ENCODE data around the gene CTRB1. TPM values are rescaled to one million over a fixed set of nuclear protein-coding genes. Genes with fewer than 3 reads are reported as not detected.
"Not testable (repeated sequence)": the region's sequence is repeated elsewhere in the genome, so short reads cannot be mapped to it uniquely, and the experiment has no call there.

The CTRB1 gene
- total RNA-seq, 1 experiment from 2014 or later, result 5.6 TPM

DNA sequence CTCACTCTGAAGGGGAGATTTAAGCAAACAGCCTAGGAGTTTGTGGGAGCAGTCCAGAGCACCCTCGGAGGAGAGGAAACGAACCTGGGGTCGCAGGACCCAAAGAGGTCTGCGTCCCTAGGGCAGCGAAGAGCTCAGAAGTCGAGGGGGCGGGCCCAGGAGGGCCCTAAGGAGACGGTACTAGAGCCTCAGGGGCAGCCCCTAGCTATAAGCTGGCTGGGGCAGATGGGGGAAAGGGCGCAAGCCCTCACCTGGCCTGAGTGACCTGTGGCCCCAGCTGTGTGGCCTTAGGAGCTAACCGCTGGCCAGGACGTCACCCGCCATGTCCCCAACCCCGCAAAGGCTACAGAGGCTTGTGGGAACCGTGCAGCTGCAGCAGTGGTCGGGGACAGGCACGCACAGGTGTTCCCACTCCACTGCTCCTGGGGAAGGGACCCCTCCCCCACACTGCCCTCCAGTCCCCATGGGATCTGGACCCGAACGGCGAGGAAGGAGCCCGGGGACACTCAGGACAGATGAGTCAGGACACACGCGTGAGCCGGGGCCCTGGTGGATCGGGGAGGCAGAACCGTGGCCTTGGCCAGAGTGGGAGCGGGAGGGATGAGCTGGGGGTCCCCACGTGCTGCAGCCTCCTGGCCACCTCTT lies 9.8 kb upstream of the CTRB1 start (continued):
- TF ChIP-seq SRF (IDR thresholded peaks at IDR 0.05; ENCODE audit: low read depth), result no peak
- TF ChIP-seq TCF7L2 (IDR thresholded peaks at IDR 0.05; ENCODE audit: borderline replicate concordance, extremely low read depth, insufficient read depth, insufficient read length), result no peak

GRCh38 chr16:75209514-75209913 lies 9.3 kb upstream of the CTRB1 start:
- ATAC-seq; H3K9ac ChIP-seq (ENCODE audit: low read length); H3K4me1 ChIP-seq (ENCODE audit: control insufficient read depth in 1 of 2, insufficient read depth in 2 of 2, low read length in 2 of 2); RAD21 ChIA-PET (ENCODE audit: low non-redundant PET in 1 of 2, low total read pairs in 2 of 2, uncharacterized antibody in 2 of 2, unreplicated experiment in 2 of 2); H3K36me3 ChIP-seq (ENCODE audit: control insufficient read depth in 1 of 2, insufficient read depth in 2 of 2, low read length in 2 of 2); H3K4me3 ChIP-seq (replicated peaks in 1 of 2; ENCODE audit: low read depth in 1 of 2, low read length in 2 of 2); BruUV-seq (replicated peaks); DNase-seq (ENCODE audit: low read depth, low spot score); H2AFZ ChIP-seq (ENCODE audit: low read depth, low read length, poor library complexity, severe bottlenecking); H3K4me2 ChIP-seq (ENCODE audit: low read length); H3K27ac ChIP-seq (ENCODE audit: low read depth, low read length); H4K20me1 ChIP-seq (ENCODE audit: insufficient read depth); intact Hi-C loops (cut with micrococcal nuclease); CTCF ChIA-PET; POLR2A ChIA-PET; H3K27me3 ChIP-seq (ENCODE audit: insufficient read depth, low read length); H3K9me2 ChIP-seq (ENCODE audit: insufficient read depth); H3K79me2 ChIP-seq (ENCODE audit: insufficient read depth, low read length); H3K9me3 ChIP-seq (ENCODE audit: control insufficient read depth in 1 of 2, insufficient read depth in 1 of 2, low read depth in 1 of 2, low read length in 2 of 2): not testable (repeated sequence)

DNA sequence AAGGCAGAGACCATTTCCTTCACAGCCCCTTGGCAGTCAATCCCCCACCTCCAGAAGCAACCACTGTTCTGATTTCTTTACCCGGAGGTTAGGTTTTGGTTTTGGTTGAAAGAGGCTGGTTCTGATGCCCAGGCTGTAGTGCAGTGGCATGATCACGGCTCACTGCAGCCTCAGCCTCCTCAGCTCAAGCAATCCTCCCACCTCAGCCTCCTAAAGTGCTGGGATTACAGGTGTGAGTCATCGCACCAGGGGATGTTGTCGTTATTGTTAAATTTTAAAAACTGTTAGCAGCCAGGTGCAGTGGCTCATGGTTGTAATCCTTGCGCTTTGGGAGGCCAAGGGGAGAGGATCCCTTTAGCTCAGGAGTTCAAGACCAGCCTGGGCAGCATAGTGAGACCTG lies 8.8 kb upstream of the CTRB1 start:
- ATAC-seq, result no peak
- Histone ChIP-seq H3K27me3 (ENCODE audit: insufficient read depth, low read length) (no peaks in the 10 kb centered on the region), H3K4me2 (ENCODE audit: low read length) (no peak overlapping the region), H2AFZ (ENCODE audit: low read depth, low read length, poor library complexity, severe bottlenecking) (no peak overlapping the region), H4K20me1 (ENCODE audit: insufficient read depth) (no peaks in the 10 kb centered on the region), H3K27ac (ENCODE audit: low read depth, low read length) (no peak overlapping the region), H3K9ac (ENCODE audit: low read length) (no peak overlapping the region), H3K4me3 (replicated peaks in 1 of 2; ENCODE audit: low read depth in 1 of 2, low read length in 2 of 2) (no peak overlapping the region), H3K36me3 (ENCODE audit: control insufficient read depth in 1 of 2, insufficient read depth in 2 of 2, low read length in 2 of 2) (no peaks in the 10 kb centered on the region), H3K79me2 (ENCODE audit: insufficient read depth, low read length) (no peaks in the 10 kb centered on the region), H3K4me1 (ENCODE audit: control insufficient read depth in 1 of 2, insufficient read depth in 2 of 2, low read length in 2 of 2) (no peaks in the 10 kb centered on the region), H3K9me2 (ENCODE audit: insufficient read depth) (no peaks in the 10 kb centered on the region), H3K9me3 (ENCODE audit: control insufficient read depth in 1 of 2, insufficient read depth in 1 of 2, low read depth in 1 of 2, low read length in 2 of 2) (no peaks in the 10 kb centered on the region)
- CTCF ChIA-PET, result no interaction called here
- DNase-seq (ENCODE audit: low read depth, low spot score), result no peak
- intact Hi-C loops (cut with micrococcal nuclease), result loop anchor here (2.0 kb wide), 1 partner anchor 15 kb away; no protein-coding TSS in a partner anchor
- RAD21 ChIA-PET (ENCODE audit: low non-redundant PET in 1 of 2, low total read pairs in 2 of 2, uncharacterized antibody in 2 of 2, unreplicated experiment in 2 of 2), result no interaction called here
- no peak for TF ChIP-seq ATF3 (IDR thresholded peaks at IDR 0.05)
- no TSS peak for BruUV-seq (replicated peaks)
- POLR2A ChIA-PET, result no interaction called here

DNA sequence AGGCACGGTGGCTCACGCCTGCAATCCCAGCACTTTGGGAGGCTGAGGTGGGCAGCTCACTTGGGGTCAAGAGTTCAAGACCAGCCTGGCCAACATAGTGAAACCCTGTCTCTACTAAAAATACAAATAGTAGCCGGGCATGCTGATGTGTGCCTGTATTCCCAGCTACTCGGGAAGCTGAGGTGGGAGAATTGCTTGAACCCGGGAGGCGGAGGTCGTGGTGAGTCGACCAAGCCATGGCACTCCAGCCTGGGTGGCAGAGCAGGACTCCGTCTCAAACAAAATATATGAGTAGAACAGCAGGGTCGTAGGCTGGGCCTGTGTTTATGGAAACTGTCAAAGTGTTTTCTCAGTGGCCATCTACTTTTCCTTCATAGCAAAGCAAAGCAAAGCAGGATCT lies 7.5 kb upstream of the CTRB1 start:
- DNase-seq (ENCODE audit: low read depth, low spot score); CTCF ChIA-PET; H3K36me3 ChIP-seq (ENCODE audit: control insufficient read depth in 1 of 2, insufficient read depth in 2 of 2, low read length in 2 of 2); BruUV-seq (replicated peaks); H2AFZ ChIP-seq (ENCODE audit: low read depth, low read length, poor library complexity, severe bottlenecking); H3K9ac ChIP-seq (ENCODE audit: low read length); RAD21 ChIA-PET (ENCODE audit: low non-redundant PET in 1 of 2, low total read pairs in 2 of 2, uncharacterized antibody in 2 of 2, unreplicated experiment in 2 of 2); H3K9me2 ChIP-seq (ENCODE audit: insufficient read depth); H3K79me2 ChIP-seq (ENCODE audit: insufficient read depth, low read length); ATAC-seq; H3K4me1 ChIP-seq (ENCODE audit: control insufficient read depth in 1 of 2, insufficient read depth in 2 of 2, low read length in 2 of 2); H4K20me1 ChIP-seq (ENCODE audit: insufficient read depth); POLR2A ChIA-PET; H3K27me3 ChIP-seq (ENCODE audit: insufficient read depth, low read length); H3K4me3 ChIP-seq (replicated peaks in 1 of 2; ENCODE audit: low read depth in 1 of 2, low read length in 2 of 2); H3K9me3 ChIP-seq (ENCODE audit: control insufficient read depth in 1 of 2, insufficient read depth in 1 of 2, low read depth in 1 of 2, low read length in 2 of 2); H3K27ac ChIP-seq (ENCODE audit: low read depth, low read length); H3K4me2 ChIP-seq (ENCODE audit: low read length): not testable (repeated sequence)
- intact Hi-C loops (cut with micrococcal nuclease), result loop anchor here (2.0 kb wide), 1 partner anchor 14 kb away; no protein-coding TSS in a partner anchor
